GM19463 (cell line): ENCODE data around the gene NEK4.
"Not testable (repeated sequence)": the region's sequence is repeated elsewhere in the genome, so short reads cannot be mapped to it uniquely, and the experiment has no call there.

ENCODE experiments used
- ATAC-seq: cut with Tn5 transposase; IDR thresholded peaks from one replicate; pipeline ENCODE4 v1.9.1; 2021; ENCODE audit warnings: mild to moderate bottlenecking, moderate library complexity; ENCODE audit not compliant: unreplicated experiment

NEK4 gene

GRCh38 chr3:52779837-52780585, 9.3 kb upstream of the NEK4 start:
- ATAC-seq: no peak

GRCh38 chr3:52779011-52779836, 8.5 kb upstream of the NEK4 start:
- peak; percentile 83 for ATAC-seq

DNA sequence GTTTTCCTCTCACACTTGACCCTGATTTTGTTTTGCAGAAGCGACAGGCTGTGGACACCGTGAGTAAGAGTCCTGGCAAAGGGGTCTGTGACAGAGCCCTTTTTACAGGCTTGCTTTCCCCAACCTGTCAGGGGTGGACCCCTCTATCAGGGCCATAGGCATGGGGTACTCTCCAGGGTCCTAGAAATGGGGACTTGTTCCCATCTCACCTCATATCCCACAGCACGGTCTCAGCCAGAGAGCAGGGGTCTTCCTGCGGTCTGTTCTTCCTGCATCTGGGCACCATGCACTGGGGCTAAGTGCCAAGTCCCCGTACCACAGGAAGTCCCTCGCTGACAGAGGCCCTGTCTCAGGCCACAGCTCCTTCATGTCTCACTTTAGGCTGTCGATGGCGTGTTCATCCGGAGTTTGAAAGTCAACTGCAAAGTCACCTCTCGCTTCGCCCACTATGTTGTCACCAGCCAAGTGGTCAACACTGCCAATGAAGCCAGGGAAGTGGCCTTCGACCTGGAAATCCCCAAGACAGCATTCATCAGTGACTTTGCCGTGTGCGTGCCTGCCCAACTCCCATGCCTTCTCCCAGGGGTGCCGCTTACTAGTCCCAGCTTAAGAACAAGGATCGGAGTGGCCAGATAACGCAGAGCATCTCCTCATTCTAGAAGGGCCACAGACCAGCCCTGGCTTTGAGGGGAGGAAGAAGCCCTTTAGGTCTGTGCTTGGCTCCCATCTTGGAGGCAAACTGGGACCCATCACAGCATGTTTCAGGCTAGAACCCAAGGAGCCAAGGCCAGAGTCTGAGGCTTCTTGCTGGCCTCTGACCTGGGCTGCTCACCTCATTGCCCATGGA, 7.4 kb upstream of the NEK4 start:
- ATAC-seq: no peak

- no peak for ATAC-seq
Observed at GRCh38 chr3:52777127-52777958, 6.6 kb upstream of the NEK4 start, which contains the start of gene ITIH1. TSS of gene ITIH1 (plus strand) at chr3:52777599. CDS start at chr3:52777616, 17 bp downstream.

DNA sequence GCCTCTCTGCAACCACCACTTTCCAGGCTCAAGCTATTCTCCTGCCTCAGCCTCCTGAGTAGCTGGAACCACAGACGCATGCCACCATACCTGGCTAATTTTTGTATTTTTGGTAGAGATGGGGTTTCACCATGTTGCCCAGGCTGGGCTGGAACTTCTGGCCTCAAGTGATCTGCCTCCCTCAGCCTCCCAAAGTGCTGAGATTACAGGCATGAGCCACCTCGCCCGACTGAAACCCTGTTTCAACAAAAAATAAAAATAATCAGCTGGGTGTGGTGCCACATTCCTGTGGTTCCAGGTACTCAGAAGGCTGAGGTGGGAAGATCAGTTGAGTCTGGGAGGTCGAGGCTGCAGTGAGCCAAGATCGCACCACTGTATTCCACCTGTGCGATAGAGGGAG, 5.7 kb upstream of the NEK4 start:
- not testable (repeated sequence) for ATAC-seq

DNA sequence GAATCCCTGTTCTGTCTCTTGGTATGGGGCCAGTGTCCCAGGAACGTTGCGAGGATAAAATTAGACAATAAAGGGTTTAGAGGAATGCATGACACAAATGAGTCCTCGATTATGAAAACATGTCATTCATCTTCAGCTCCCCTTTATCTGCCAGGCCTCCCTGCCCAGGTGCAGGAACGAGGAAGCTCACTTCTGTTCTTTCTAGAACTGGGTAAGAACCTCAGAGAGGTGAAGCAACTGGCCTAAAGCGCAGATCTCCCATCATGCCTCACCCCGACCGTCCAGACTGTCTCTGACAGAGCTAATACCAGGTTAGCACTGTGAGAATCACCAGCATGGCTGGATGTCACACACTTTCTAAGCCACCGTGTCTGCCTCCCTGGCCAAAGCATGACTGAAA, 5.1 kb upstream of the NEK4 start:
- no peak for ATAC-seq

DNA sequence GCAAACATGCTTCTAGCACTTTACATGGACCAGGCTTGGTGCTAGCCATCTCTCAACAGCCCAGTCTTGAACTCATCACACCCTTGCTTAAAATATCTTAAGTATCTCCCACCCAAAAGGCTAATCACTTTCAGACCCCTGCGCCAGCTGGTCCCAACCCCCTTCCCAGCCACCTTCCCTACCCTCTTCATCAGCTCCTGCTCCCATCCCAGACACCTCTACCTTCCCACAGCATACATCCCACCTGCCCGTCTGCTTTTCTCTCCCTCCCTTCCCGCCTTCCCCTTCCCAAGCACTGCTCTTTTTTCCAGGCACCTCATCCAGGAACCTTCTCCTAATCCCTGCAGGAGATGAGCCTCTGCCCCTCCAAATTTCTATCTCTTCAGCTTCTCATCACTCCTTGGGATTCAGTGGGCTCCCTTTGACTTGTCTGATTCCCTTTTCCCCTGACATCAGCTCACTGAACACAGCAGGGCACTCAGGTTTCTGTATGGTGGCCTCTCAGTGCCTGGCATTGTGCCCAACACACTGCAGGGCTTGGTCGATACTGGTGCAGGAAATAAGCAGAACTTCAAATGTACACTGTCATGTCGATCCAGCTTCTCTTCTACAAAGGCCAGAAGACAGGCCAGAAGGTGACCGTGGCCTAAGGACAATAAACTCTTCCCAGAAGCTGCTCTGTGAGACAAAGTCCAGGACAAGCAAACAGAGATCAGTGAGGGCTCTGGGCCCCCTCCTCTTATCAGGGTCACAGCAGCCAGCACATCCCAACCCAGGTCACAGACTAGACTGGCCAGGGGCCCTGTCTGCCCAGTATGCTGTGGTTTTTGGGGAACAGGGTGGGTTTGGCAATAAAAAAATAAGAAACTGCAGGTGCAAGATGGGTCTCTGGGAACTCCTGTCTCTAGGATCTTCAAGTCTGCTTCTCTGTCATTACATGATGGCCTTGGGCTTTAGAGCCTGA, 4.4 kb upstream of the NEK4 start:
- ATAC-seq: no peak

- ATAC-seq: no peak
Observed at GRCh38 chr3:52774066-52774713, 3.5 kb upstream of the NEK4 start.

- no peak for ATAC-seq
Observed at GRCh38 chr3:52773361-52774065, 2.8 kb upstream of the NEK4 start.

GRCh38 chr3:52771702-52772101, 962 bp upstream of the NEK4 start:
- no peak for ATAC-seq

GRCh38 chr3:52771334-52771681, 568 bp upstream of the NEK4 start:
- no peak for ATAC-seq

- no peak for ATAC-seq
Observed at GRCh38 chr3:52769786-52770455, 819 bp downstream of the NEK4 start.

DNA sequence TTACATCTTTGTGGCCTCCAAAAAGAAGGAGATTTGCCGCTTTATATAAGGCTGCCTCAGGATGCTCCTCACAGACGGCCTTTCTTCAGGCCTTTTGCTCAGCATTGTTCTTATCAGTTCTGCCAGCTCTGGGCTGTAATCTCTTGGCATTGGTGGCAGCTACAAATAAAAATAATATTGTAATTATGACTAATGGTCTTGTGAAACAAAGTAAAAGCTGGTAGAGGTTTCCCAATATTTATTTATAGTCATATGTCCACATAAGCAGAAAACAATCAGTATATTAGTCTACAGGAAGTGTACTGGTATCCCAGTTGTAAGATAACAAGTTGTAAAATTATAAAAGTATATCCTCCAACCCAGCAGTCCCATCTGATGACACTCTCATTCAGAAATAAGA, 7.3 kb downstream of the NEK4 start:
- ATAC-seq: no peak

DNA sequence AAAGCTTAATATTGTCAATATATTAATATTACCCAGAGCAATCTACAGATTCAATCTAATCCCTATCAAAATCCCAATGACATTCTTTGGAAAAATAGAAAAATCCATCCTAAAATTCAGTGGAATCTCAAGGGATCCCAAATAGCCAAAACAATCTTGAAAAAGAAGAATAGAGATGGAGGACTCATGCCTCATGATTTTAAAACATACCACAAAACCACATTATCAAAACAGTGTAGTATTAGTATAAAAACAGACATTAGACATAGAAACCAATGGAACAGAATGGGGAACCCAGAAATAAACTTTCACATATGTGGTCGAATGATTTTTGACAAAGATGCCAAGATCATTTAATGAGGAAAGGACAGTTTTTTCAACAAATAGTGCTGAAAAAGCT, 14.6 kb downstream of the NEK4 start:
- ATAC-seq: no peak

- no peak for ATAC-seq
Observed at GRCh38 chr3:52754373-52754772, 16.4 kb downstream of the NEK4 start.

DNA sequence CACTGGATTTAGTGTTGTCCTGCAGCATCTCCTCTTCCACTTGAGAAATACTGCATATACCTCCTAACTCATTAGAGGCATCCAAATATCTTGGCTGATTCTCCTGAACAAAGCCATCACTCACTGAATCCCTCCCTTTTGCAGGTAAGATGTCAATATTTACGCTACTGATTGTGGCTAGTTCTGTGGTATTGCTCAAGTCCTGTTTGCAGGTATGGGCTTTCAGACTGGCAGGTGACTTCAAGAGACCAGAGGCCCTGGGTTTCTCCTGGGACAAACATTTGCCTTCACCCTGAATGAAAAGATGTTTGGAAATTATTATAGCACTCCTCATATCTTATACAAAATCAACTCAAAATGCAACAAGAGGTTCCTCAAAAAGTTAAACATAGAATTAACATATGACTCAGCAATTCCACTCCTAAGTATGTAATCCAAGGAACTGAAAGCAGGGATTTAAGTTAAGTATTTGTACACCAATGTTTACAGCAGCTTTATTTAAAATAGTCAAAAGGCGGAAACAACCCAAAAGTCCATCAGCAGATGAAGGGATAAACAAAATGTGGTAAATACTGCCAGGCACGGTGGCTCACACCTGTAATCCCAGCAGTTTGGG, 18.6 kb downstream of the NEK4 start:
- no peak for ATAC-seq

DNA sequence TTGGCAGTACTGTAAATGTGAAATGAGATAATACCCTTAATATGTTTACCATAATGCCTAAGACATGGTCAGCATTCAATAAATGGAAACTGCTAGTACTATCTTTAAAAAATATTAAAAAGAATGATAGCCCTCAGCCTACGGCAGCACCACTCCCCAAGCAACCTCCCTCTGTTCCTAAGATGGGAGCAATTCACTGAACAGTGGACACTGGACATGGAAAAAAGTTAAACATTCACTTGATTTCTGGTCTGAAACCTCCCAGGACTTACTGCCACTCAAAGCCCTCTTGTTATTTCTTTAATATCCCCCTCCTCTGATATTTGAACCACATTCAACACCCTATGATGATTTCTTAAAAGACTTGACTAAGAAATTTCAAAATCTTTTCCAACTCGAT, 27.0 kb downstream of the NEK4 start:
- ATAC-seq: no peak
